ENCODE data around the gene DRAXIN. TPM values are rescaled to one million over a fixed set of nuclear protein-coding genes. Genes with fewer than 3 reads are reported as not detected.
A peak's percentile ranks its signal among the peaks of the same experiment; 100 is the strongest.

DRAXIN gene
- total RNA-seq, 1 donor = 0.31 TPM

DNA sequence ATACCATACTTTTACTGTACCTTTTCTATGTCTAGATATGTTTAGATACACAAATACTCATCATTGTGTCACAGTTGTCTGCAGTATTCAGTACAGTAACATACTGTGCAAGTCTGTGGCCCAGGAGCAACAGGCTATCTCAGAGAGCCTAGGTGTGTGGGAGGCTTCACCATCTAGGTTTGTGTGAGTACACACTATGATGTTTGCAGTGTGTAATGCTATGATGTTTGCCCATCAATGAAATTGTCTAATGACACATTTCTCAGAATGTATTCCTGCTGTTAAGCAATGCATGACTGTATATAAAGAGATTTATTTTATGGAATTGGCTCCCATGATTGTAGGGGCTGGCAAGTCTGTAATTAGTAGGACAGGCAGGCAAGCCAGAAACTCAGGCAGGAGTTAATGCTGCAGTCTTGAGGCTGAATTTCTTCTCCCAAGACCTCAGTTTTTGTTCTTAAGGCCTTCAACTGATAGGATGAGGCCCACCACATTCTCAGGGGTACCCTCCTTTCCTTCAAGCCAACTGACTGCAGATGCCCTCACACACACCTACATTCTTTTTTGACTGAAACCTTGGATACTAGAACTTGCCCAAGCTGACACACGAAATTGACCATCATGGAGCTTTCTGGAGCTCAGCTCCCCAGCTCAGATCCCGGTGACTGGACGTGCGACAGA lies 36.8 kb downstream of the DRAXIN start:
- Histone ChIP-seq H3K27me3 (ENCODE audit: insufficient read depth, low read length) (no peaks in the 10 kb centered on the region), H3K9me3 (ENCODE audit: low read depth, low read length) (no peaks in the 10 kb centered on the region), H3K4me3 (ENCODE audit: low read length) (no peak overlapping the region), H3K4me1 (ENCODE audit: insufficient read depth, low read length) (peaks cover 93% of the 10 kb centered on the region)

DNA sequence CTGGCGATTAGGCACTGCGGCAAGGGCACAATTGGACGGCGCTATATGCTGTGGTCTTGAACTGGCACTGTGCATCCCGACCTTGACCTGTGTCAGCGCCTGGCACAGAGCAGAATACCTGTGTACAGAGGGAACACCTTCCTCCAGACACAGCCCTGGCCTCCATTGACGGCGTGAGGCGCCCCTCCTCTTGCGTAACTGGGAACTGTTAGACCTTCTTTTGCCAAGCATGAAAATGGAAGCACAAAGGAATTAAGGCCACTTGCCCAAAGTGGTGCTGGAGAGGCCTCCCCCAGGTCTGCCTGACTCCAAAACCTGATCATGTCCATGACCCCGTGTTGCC lies 37.6 kb downstream of the DRAXIN start:
- no peak overlapping the region for H3K4me3 ChIP-seq (ENCODE audit: low read length)
- H3K9me3 ChIP-seq (ENCODE audit: low read depth, low read length) = no peaks in the 10 kb centered on the region
- no peaks in the 10 kb centered on the region for H3K27me3 ChIP-seq (ENCODE audit: insufficient read depth, low read length)
- H3K4me1 ChIP-seq (ENCODE audit: insufficient read depth, low read length) = peaks cover 97% of the 10 kb centered on the region

DNA sequence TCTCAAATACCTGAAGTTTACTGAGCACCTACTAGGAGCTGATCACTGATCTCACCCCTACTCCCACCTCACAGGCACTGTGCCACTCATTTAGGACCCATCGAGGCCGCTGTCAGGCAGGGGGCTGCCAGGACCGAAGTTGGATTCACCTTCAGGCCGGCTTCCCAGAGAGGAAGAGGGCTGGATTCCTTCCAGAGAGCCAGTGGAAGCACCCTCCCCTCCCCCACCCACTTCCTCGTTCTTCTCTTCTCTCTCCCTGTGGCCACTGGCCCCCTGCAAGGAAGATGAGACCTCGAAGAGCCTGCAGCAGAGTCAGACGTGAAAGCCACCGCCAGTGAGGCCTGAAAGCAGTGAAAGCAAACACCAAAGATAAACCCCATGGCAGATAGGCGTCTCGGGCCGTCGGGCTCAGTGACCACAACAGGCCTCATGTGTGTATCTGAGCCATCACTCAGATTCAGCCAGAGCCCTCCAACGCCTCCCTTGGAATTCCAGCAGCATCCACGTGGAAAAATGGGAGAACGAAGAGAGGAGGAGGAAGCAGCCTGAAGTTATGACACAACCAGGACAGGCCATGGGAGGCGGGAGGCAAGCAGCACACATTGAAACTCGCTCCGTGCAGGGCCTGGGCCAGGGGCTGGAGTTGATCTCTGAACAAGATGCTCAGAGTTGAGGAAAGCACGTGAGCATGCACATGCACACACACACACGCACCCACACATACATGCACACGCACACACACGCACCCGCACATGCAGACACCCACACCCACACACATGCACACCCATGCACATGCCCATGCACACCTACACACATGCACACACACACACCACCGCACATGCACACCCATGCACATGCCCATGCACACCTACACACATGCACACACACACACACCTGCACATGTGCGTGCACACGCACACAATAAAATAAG lies 38.3 kb downstream of the DRAXIN start:
- Histone ChIP-seq H3K9me3 (ENCODE audit: low read depth, low read length) (no peaks in the 10 kb centered on the region), H3K4me1 (ENCODE audit: insufficient read depth, low read length) (peaks cover 91% of the 10 kb centered on the region), H3K4me3 (ENCODE audit: low read length) (no peak overlapping the region), H3K27me3 (ENCODE audit: insufficient read depth, low read length) (no peaks in the 10 kb centered on the region)

DNA sequence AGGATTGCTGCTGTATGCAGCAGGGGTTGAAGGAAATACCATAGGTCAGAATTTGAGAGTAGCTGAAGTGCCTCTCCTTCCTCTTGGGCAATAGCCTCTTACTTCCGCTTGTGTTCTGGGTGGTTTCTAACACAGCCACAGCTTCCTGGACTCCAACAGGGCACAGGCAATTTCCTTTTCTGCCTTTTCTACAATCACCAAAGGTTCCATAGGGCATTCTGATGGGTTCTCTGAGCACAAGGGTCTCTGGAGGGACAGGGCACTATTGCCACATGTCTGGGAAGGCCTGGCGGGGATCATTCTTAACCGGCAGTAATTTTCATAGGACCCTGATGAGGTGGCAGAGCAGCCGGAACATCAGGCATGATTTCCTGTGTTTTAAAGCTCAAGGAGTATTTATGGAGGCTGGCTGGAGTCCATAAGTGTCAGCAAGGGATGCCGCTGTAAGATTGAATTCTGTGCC lies 39.0 kb downstream of the DRAXIN start:
- Histone ChIP-seq H3K9me3 (ENCODE audit: low read depth, low read length) (no peaks in the 10 kb centered on the region), H3K4me3 (ENCODE audit: low read length) (no peak overlapping the region), H3K27me3 (ENCODE audit: insufficient read depth, low read length) (no peaks in the 10 kb centered on the region), H3K4me1 (ENCODE audit: insufficient read depth, low read length) (peaks cover 90% of the 10 kb centered on the region)

DNA sequence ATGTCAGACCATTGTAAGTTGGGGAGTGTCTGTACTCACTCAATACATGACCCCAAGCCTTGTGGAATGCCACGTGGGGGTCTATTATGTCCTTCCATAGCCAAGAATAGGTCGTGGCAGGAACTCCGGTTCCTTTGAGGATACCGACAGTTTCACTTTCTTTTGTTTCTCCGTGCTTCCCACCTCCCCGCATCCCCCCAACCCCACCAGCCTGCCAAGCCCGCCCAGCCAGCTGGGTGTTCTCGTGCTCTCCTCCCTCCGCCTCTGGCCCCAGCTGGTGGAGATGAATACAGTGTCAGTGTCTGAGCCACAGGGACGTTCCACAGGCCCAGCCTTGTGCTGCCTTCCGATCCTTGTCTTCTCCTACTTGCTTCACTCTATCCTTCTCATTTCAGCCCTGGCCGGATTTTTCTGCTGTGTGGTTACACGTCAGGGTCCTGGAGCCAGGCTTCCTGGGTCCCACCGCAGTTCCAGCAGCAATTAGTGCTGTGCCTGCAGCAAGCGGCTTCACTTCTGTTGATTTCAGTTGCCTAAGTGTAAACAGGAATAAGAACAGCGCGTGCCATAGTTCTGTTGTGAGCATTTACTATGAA lies 40.3 kb downstream of the DRAXIN start:
- no peaks in the 10 kb centered on the region for H3K27me3 ChIP-seq (ENCODE audit: insufficient read depth, low read length)
- H3K4me3 ChIP-seq (ENCODE audit: low read length) = peak overlapping the region; percentile 18
- no peaks in the 10 kb centered on the region for H3K9me3 ChIP-seq (ENCODE audit: low read depth, low read length)
- peaks cover 83% of the 10 kb centered on the region for H3K4me1 ChIP-seq (ENCODE audit: insufficient read depth, low read length)

DNA sequence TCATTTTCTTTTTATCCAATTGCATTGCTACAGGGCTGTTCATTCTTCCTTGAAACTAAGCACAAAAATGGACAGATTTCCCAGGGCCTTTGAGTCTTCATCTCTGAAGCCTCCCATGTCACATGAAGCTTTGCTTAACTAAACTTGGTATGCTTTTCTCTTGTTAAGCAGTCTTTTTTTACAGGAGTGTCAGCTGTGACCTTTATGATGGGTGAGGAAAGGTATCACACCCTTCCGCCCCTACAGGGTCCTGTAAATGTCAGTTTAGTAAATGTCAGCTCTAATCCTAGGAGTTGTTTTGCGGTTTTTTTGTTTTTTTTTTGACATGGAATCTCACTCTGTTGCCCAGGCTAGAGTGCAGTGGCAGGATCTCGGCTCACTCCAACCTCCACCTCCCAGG lies 41.8 kb downstream of the DRAXIN start:
- Histone ChIP-seq H3K4me1 (ENCODE audit: insufficient read depth, low read length) (peaks cover 84% of the 10 kb centered on the region), H3K4me3 (ENCODE audit: low read length) (no peak overlapping the region), H3K27me3 (ENCODE audit: insufficient read depth, low read length) (no peaks in the 10 kb centered on the region), H3K9me3 (ENCODE audit: low read depth, low read length) (no peaks in the 10 kb centered on the region)

DNA sequence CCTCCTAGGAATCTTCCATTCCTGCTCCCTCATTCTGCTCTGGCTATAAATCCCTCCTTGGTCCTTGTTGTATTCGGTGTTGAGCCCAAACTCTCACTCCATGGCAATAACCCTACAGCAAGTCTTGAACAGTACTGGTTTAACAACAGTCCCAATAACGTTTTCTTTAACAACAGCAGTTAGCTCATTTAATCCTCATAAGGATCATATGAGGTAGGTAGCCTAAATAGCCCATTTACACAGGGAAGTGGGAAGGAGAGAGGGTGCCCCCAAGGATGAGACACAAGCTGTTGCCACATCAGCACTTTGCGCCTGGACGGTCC lies 44.0 kb downstream of the DRAXIN start:
- Histone ChIP-seq H3K4me3 (ENCODE audit: low read length) (peak overlapping the region; percentile 96), H3K4me1 (ENCODE audit: insufficient read depth, low read length) (peaks cover 84% of the 10 kb centered on the region), H3K27me3 (ENCODE audit: insufficient read depth, low read length) (no peaks in the 10 kb centered on the region), H3K9me3 (ENCODE audit: low read depth, low read length) (no peaks in the 10 kb centered on the region)

DNA sequence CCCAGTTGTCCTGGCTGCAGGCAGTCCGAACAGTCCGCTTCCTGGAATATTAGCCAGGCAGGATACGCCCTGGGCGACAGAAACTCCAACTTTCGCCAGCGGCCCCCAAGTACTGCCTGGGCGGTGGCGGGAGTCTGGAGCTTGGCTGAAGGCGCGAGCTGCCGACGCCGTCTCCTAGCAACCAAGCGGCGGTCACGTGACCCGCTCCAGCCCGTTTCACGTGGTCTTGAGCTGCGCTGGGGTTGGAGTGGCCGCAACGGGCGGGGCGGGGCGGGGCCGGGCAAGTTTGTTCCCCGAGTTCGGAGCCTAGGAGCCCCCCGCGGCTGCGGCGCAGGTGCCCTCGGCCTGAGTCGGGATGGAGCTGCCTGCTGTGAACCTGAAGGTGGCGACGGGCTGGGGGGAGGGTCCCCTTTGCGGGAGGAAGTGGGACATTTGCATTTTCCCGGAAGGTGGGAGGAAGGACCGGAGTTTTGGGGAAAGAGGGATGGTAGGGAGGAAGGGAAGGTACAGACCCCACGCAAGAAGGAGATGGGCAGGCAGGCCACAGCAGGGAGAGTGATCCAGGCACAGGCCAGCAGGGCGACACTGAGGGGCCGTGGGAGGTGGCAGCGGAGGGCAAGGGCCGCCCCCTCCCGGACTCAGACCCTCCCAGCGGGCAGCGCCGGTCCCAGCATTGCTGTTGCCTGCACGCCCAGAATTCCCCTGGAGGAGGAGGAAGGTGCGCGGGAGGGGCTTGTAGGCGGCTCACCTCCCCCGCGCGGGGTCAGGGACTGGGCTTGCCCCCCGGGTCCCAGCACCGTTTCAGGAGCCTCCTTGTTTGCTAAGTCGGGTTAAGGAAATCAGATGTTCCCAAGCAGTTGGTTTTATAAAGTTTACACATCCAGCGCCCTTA lies 44.6 kb downstream of the DRAXIN start, which contains the start of gene AGTRAP:
Gene AGTRAP (plus strand): TSS at position 283 of the 892 bp plus-strand sequence. CDS start 73 bp downstream, at position 356.
- Histone ChIP-seq H3K4me3 (ENCODE audit: low read length) (peak within 1 kb of the TSS; percentile 96), H3K27me3 (ENCODE audit: insufficient read depth, low read length) (no peaks in the 10 kb centered on the region), H3K4me1 (ENCODE audit: insufficient read depth, low read length) (peaks cover 84% of the 10 kb centered on the region), H3K9me3 (ENCODE audit: low read depth, low read length) (no peaks in the 10 kb centered on the region)

DNA sequence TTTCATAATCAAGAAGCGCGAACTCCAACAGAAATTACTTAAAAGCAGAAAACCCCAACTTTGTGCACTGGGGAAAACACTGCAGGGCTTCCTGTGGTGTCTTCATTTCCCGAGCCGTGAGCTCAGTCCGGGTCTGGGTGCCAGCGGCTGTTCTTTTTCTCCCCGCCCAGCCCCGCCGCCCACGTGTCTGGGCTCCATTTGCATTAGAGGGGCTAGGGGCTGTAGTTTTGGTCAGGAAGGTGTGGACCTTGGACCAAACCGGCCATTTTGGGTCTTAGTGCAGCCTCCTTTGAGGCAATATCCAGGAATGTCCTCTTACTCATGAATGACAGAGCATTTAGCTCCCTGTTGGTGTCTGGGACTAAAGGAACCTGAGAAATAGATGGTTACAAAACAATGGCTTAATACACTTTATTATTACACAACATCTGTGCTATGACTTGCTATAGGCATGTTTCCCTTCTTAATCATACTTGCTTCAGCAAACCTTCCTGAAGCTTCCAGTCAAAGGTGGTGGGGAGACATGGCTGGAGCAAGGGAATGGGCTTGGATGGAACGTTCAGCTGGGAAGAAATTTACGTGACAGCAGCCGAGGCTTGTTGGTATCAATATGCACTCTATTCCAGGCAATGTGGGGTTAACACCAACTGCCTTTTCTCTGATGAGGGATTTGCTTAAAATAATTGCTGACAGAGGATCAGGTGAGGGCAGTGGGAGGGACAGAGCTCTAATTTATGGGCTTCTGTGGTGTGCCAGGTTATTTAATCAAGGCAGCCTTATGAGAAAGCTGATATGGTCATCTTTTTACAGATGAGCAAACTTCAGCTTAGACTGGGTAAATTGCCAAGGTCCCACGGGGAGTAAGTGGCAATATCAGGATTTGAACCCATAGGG lies 45.5 kb downstream of the DRAXIN start:
- Histone ChIP-seq H3K27me3 (ENCODE audit: insufficient read depth, low read length) (no peaks in the 10 kb centered on the region), H3K4me1 (ENCODE audit: insufficient read depth, low read length) (peaks cover 84% of the 10 kb centered on the region), H3K9me3 (ENCODE audit: low read depth, low read length) (no peaks in the 10 kb centered on the region), H3K4me3 (ENCODE audit: low read length) (peak overlapping the region; percentile 96)

DNA sequence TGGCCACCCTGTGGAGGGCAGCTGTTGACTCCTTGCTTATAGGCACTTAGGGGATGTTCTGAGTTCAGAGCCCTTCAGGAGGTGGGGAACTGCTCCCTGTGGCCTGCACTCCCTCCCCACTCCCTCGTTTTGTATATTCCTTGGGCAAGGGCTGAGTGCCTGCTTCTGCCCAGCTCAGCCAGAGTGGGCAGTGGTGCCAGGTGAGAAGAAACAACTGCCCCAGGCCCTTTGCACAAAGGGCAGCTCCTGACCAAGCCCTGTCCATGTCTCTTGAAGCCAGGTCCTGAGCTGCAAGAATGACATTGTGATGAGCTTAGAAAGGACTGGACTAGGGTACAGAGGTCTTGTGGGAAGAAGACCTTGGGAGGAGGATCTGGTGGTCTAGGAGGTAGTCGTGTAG lies 46.6 kb downstream of the DRAXIN start:
- peaks cover 81% of the 10 kb centered on the region for H3K4me1 ChIP-seq (ENCODE audit: insufficient read depth, low read length)

DNA sequence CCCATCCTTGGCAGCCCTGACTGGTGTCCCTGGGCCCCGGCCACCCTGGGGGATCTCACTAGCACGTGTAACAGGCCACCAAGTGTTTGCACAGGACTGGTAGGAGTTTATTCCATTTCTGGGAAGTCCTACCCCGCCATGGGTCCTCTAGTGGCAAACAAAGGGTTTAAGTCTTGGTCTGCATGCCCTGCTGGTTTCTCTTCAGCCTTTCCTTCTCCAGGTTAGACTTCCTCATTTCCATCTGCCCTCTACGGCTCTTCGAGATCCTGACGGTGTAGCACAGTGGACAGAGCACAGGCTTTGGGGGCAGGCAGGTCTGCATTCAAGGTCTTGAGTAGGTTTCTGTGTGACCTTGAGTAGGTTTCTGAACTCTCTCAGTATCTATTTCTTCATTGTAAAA lies 47.3 kb downstream of the DRAXIN start:
- H3K9me3 ChIP-seq (ENCODE audit: low read depth, low read length) = no peaks in the 10 kb centered on the region
- H3K4me1 ChIP-seq (ENCODE audit: insufficient read depth, low read length) = peaks cover 75% of the 10 kb centered on the region
- H3K4me3 ChIP-seq (ENCODE audit: low read length) = peak overlapping the region; percentile 1
- no peaks in the 10 kb centered on the region for H3K27me3 ChIP-seq (ENCODE audit: insufficient read depth, low read length)

More for the DNA sequence above, 46.6 kb downstream of the DRAXIN start:
- Histone ChIP-seq H3K27me3 (ENCODE audit: insufficient read depth, low read length) (no peaks in the 10 kb centered on the region), H3K9me3 (ENCODE audit: low read depth, low read length) (no peaks in the 10 kb centered on the region), H3K4me3 (ENCODE audit: low read length) (peak overlapping the region; percentile 1)

DNA sequence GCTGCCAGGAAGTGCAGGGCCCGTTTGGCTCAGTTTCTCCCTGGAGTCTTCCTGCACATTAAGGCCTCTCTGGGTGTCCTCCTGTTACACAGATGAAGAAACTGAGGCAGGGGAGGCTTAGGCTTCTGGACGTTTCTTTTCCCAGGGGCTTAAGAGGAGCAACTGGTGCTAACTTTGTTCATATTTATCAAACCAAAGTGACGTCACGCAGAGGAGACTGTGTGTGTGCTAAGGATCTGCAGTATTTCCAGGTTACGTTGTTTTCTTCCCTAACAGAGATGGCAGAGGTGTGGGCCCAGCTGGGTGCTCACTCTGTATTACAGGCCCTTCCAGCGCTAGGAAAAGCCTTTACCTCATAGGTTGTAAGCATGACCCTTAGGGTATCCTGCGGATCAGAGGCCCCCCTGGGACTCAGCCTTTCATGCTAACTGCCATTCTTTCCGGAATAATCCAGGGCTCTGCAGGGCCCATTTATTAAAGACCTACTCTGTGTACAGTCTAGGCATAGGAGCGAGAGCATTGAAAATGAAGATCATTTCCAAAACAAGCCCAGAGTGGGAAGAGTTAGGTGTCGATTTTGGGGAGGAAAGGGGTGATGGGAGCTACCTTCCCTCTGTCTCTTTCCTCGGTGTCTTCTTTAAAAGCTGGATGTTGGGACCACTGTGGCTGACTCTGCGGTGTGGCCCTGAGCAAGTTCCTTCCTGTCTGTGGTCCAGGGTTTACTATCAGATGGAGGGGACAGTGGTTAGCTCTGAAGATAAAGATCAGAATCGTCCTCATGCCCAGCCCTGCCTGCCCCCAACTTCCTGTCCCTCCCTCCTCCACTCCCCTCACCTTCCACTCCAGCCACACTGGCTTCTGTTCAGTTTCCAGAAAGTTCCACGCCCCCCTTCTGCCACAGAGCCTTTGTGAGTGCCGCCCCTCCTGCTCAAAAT lies 49.0 kb downstream of the DRAXIN start:
- Histone ChIP-seq H3K9me3 (ENCODE audit: low read depth, low read length) (no peaks in the 10 kb centered on the region), H3K27me3 (ENCODE audit: insufficient read depth, low read length) (no peaks in the 10 kb centered on the region), H3K4me1 (ENCODE audit: insufficient read depth, low read length) (peaks cover 65% of the 10 kb centered on the region), H3K4me3 (ENCODE audit: low read length) (no peak overlapping the region)

DNA sequence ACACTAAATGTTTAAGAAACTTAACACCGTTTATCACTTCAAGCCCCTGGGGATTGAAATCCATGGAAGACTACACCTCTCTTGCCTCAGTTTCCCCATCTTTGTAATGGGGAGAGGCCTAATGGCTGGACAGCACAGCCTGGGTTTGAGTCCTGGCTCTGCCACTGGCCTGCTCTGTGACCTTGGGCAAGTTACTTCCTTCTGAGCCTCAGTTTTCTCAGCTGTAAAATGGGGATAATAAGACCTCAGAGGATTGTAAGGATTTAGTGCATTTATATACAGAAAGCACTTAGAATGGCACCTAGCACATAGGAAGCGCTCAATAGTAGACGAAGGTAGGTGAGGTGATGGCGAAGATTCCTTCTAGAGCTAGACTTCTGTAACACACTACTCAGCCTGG lies 50.0 kb downstream of the DRAXIN start:
- no peak overlapping the region for H3K4me3 ChIP-seq (ENCODE audit: low read length)
- no peaks in the 10 kb centered on the region for H3K27me3 ChIP-seq (ENCODE audit: insufficient read depth, low read length)
- H3K9me3 ChIP-seq (ENCODE audit: low read depth, low read length) = no peaks in the 10 kb centered on the region
- peaks cover 66% of the 10 kb centered on the region for H3K4me1 ChIP-seq (ENCODE audit: insufficient read depth, low read length)

All from mononuclear cell (primary cell).